22Rv1 (cell line): ENCODE results near the gene TET2.

Experiments used
- ZFX ChIP-seq: fragments of 450-650 bp; IDR thresholded peaks from 2 replicates; pipeline ENCODE4 v1.6.1; 2017; ENCODE audit warnings: antibody characterized with exemption, borderline replicate concordance
- TF ChIP-seq, protein P1 (sequence below): fragments of 450-650 bp; IDR thresholded peaks from 2 replicates; pipeline ENCODE4 v1.5.1; 2017; ENCODE audit warnings: mild to moderate bottlenecking

DNA sequence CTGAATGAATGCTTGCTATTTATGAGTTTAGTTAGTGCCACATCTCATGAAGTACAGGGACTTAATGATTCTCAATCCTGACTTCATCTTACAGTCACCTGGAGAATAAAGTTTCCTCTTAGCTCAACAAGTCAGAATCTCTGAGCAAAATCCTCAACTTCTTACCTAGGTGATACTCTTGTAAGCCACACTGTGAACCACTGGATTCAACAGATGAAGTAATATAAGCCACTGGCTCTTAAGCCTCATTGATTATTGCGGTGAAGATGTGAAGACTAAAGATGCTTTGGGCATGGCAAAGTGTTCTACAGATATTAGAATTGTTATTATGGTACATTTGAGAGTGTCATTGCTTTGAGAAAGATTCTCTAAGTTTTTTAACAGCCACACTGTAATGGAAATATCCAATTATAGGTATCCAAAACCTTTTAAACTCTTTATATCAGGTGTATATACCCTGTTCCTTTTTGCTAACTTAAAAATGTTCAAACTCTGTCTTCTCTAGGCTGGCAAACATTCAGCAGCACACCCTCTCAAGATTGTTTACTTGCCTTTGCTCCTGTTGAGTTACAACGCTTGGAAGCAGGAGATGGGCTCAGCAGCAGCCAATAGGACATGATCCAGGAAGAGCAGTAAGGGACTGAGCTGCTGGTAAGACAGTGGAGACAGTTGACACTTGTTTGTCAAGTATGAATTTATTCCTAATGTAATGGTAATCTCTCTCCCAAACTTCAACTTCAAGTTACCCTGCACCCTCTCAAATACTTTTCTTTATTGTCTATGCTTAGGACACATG, 43.4 kb downstream of the TET2 start:
- TF ChIP-seq, protein P1, sequence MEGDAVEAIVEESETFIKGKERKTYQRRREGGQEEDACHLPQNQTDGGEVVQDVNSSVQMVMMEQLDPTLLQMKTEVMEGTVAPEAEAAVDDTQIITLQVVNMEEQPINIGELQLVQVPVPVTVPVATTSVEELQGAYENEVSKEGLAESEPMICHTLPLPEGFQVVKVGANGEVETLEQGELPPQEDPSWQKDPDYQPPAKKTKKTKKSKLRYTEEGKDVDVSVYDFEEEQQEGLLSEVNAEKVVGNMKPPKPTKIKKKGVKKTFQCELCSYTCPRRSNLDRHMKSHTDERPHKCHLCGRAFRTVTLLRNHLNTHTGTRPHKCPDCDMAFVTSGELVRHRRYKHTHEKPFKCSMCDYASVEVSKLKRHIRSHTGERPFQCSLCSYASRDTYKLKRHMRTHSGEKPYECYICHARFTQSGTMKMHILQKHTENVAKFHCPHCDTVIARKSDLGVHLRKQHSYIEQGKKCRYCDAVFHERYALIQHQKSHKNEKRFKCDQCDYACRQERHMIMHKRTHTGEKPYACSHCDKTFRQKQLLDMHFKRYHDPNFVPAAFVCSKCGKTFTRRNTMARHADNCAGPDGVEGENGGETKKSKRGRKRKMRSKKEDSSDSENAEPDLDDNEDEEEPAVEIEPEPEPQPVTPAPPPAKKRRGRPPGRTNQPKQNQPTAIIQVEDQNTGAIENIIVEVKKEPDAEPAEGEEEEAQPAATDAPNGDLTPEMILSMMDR = no peak
- TF ChIP-seq ZFX = no peak
